ENCODE results near the gene B4GALT2. TPM values are rescaled to one million over a fixed set of nuclear protein-coding genes. Genes with fewer than 3 reads are reported as not detected.

B4GALT2 gene
- total and polyA plus RNA-seq, 2 donors (not counting 3 experiments of a cell fraction or from before 2014, with no cell fraction given) = 80.0 to 103 TPM

DNA sequence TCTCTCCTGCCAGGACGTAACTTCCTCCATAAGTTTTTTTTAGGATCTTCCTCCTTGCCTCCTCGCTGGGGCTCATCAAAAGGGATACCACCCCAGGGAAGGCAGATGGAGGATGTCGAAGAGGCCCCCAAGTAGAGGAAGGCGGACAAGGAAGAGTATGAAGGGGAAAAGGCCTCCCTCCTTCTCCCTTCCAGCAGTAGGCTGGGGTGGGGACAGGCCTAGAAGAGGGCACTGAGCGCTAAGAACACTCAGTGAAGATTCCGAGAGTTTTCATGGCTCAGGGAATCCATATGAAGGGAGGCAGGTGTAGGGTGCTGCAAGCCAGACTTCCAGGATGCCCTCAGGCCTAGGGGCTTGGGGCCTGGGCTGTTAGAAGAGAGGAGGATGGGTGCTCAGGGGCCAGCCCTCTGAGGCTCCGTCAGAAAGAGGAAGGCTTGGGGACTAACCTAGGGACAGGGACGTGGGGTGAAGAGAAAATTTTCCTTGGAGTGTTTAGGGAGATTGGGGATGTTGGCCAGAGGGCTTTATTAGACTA is 54.1 kb downstream of the B4GALT2 start:
- dilution Hi-C loops (cut with MboI; ENCODE audit: extremely low pct_ligation_motif_present, low sequenced_read_pairs) (no loop called here), intact Hi-C loops (cut with micrococcal nuclease) (loop anchor here (5.0 kb wide), 1 partner anchor 41 kb away; the partner anchor contains the start of gene CCDC24)
- no peaks in the 10 kb centered on the region for H3K36me3 ChIP-seq (ENCODE audit: control insufficient read depth in 2 of 2, extremely low read depth in 1 of 2, insufficient read depth in 2 of 2, low read length in 2 of 2)
- DNase-seq (ENCODE audit: low read depth, low spot score) (no peak), FAIRE-seq (no peak)
- ChIA-PET POLR2A (no interaction called here), CTCF (interaction anchor here (1.2 to 4.8 kb wide), 3 partner anchors 14 to 270 kb away, joined by 3 to 101 read pairs (median 7); no protein-coding TSS in a partner anchor)
- peaks cover 7% of the 10 kb centered on the region for H3K4me1 ChIP-seq (ENCODE audit: control insufficient read depth, extremely low read depth, insufficient read depth, low read length)
- H3K9ac ChIP-seq (replicated peaks; ENCODE audit: extremely low read depth, insufficient read depth, low read length) = no peak overlapping the region
- H3K27me3 ChIP-seq (ENCODE audit: control insufficient read depth in 2 of 2, insufficient read depth in 2 of 2, low read length in 2 of 2) = no peaks in the 10 kb centered on the region
- no peak for TF ChIP-seq EZH2 (IDR thresholded peaks at IDR 0.05; ENCODE audit: borderline replicate concordance, low read depth, low read length, severe bottlenecking)
- no peak for TF ChIP-seq MYC (IDR thresholded peaks at IDR 0.05; ENCODE audit: low read depth, low read length)
- TF ChIP-seq JUN (IDR thresholded peaks at IDR 0.05; ENCODE audit: borderline replicate concordance, insufficient read depth, insufficient read length, low read depth) = no peak
- TF ChIP-seq, protein P1, sequence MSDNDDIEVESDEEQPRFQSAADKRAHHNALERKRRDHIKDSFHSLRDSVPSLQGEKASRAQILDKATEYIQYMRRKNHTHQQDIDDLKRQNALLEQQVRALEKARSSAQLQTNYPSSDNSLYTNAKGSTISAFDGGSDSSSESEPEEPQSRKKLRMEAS (IDR thresholded peaks at IDR 0.05; ENCODE audit: insufficient read depth, insufficient read length) = no peak
- TF ChIP-seq GATA2 (IDR thresholded peaks at IDR 0.05; ENCODE audit: insufficient read depth, insufficient read length, low read depth, low read length) = no peak
- TF ChIP-seq FOS (IDR thresholded peaks at IDR 0.05; ENCODE audit: borderline replicate concordance, insufficient read depth, low read length) = no peak
- TF ChIP-seq, protein P2, sequence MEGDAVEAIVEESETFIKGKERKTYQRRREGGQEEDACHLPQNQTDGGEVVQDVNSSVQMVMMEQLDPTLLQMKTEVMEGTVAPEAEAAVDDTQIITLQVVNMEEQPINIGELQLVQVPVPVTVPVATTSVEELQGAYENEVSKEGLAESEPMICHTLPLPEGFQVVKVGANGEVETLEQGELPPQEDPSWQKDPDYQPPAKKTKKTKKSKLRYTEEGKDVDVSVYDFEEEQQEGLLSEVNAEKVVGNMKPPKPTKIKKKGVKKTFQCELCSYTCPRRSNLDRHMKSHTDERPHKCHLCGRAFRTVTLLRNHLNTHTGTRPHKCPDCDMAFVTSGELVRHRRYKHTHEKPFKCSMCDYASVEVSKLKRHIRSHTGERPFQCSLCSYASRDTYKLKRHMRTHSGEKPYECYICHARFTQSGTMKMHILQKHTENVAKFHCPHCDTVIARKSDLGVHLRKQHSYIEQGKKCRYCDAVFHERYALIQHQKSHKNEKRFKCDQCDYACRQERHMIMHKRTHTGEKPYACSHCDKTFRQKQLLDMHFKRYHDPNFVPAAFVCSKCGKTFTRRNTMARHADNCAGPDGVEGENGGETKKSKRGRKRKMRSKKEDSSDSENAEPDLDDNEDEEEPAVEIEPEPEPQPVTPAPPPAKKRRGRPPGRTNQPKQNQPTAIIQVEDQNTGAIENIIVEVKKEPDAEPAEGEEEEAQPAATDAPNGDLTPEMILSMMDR (IDR thresholded peaks at IDR 0.05; ENCODE audit: extremely low read depth in 1 of 2, insufficient read depth in 1 of 2, low read depth in 1 of 2, low read length in 2 of 2) = no peak
- no peak for TF ChIP-seq POLR2A (IDR thresholded peaks at IDR 0.05; ENCODE audit: low read depth, low read length)
- TF ChIP-seq POLR2AphosphoS5 (IDR thresholded peaks at IDR 0.05; ENCODE audit: insufficient read depth, low read depth, low read length) = no peak
- H3K79me2 ChIP-seq (ENCODE audit: control insufficient read depth, insufficient read depth, low read length) = no peaks in the 10 kb centered on the region
- BruUV-seq (replicated peaks) = no TSS peak
- no peaks in the 10 kb centered on the region for H3K9me3 ChIP-seq (replicated peaks; ENCODE audit: control insufficient read depth, insufficient read depth, low read length)
- no peak overlapping the region for H2AFZ ChIP-seq (ENCODE audit: low read depth, low read length)
- H3K9me1 ChIP-seq (replicated peaks; ENCODE audit: control insufficient read depth, extremely low read depth, insufficient read depth, low read length) = no peaks in the 10 kb centered on the region
- H3K27ac ChIP-seq (ENCODE audit: insufficient read depth, low read depth, low read length) = no peak overlapping the region
- H3K4me2 ChIP-seq (ENCODE audit: insufficient read depth, low read length) = no peak overlapping the region
- H3K4me3 ChIP-seq (replicated peaks in 1 of 3; ENCODE audit: insufficient read depth in 1 of 3, low read depth in 1 of 3, low read length in 3 of 3) = no peak overlapping the region
- no peaks in the 10 kb centered on the region for H4K20me1 ChIP-seq (replicated peaks; ENCODE audit: control insufficient read depth, extremely low read depth, insufficient read depth, low read length)

Measured in endothelial cell of umbilical vein (primary cell).